Measurements from ENCODE around the gene TPGS2. TPM values are rescaled to one million over a fixed set of nuclear protein-coding genes. Genes with fewer than 3 reads are reported as not detected.

TPGS2 gene
- polyA plus RNA-seq, 1 experiment = 302 TPM

GRCh38 chr18:36812678-36813077 is 16.1 kb downstream of the TPGS2 start:
- DNase-seq (ENCODE audit: low read depth, low spot score) = no peak
- no peak for TF ChIP-seq CTCF (IDR thresholded peaks at IDR 0.05; ENCODE audit: low read depth, low read length)
- Histone ChIP-seq H3K9me3 (ENCODE audit: control insufficient read depth, insufficient read depth, low read length) (no peaks in the 10 kb centered on the region), H3K4me3 (ENCODE audit: low read depth, low read length) (no peak overlapping the region), H3K27ac (ENCODE audit: low read depth, low read length) (no peak overlapping the region), H3K27me3 (ENCODE audit: control insufficient read depth, insufficient read depth, low read length) (no peaks in the 10 kb centered on the region)
- ChIA-PET CTCF (interaction anchor here (1.1 kb wide), 1 partner anchor 794 kb away, joined by 3 read pairs; no protein-coding TSS in a partner anchor), POLR2A (interaction anchor here (0.6 to 1.8 kb wide), 3 partner anchors 16 to 20 kb away, joined by 3 to 12 read pairs (median 4); partner anchors contain the start of genes KIAA1328 and TPGS2)

GRCh38 chr18:36811955-36812354 is 16.8 kb downstream of the TPGS2 start:
- no peak for TF ChIP-seq CTCF (IDR thresholded peaks at IDR 0.05; ENCODE audit: low read depth, low read length)
- ChIA-PET POLR2A (interaction anchor here (1.8 kb wide), 1 partner anchor 16 kb away, joined by 4 read pairs; the partner anchor contains the start of genes KIAA1328 and TPGS2), CTCF (interaction anchor here (1.1 to 2.4 kb wide), 2 partner anchors 125 to 794 kb away, joined by 3 to 17 read pairs; no protein-coding TSS in a partner anchor)
- no peak overlapping the region for H3K4me3 ChIP-seq (ENCODE audit: low read depth, low read length)
- H3K9me3 ChIP-seq (ENCODE audit: control insufficient read depth, insufficient read depth, low read length) = no peaks in the 10 kb centered on the region
- H3K27ac ChIP-seq (ENCODE audit: low read depth, low read length) = no peak overlapping the region
- DNase-seq (ENCODE audit: low read depth, low spot score) = no peak
- no peaks in the 10 kb centered on the region for H3K27me3 ChIP-seq (ENCODE audit: control insufficient read depth, insufficient read depth, low read length)

- POLR2A ChIA-PET = interaction anchor here (0.6 to 1.8 kb wide), 2 partner anchors 17 to 665 kb away, joined by 3 to 4 read pairs; partner anchors contain the start of genes KIAA1328 and TPGS2
- CTCF ChIA-PET = interaction anchor here (1.0 to 2.4 kb wide), 8 partner anchors 8 to 716 kb away, joined by 3 to 17 read pairs (median 4); no protein-coding TSS in a partner anchor
- no peak for DNase-seq (ENCODE audit: low read depth, low spot score)
- Histone ChIP-seq H3K4me3 (ENCODE audit: low read depth, low read length) (no peak overlapping the region), H3K27ac (ENCODE audit: low read depth, low read length) (no peak overlapping the region), H3K9me3 (ENCODE audit: control insufficient read depth, insufficient read depth, low read length) (no peaks in the 10 kb centered on the region), H3K27me3 (ENCODE audit: control insufficient read depth, insufficient read depth, low read length) (no peaks in the 10 kb centered on the region)
- no peak for TF ChIP-seq CTCF (IDR thresholded peaks at IDR 0.05; ENCODE audit: low read depth, low read length)
Observed at GRCh38 chr18:36811430-36811829, 17.4 kb downstream of the TPGS2 start.

- Histone ChIP-seq H3K9me3 (ENCODE audit: control insufficient read depth, insufficient read depth, low read length) (no peaks in the 10 kb centered on the region), H3K27me3 (ENCODE audit: control insufficient read depth, insufficient read depth, low read length) (no peaks in the 10 kb centered on the region), H3K4me3 (ENCODE audit: low read depth, low read length) (no peak overlapping the region), H3K27ac (ENCODE audit: low read depth, low read length) (no peak overlapping the region)
- DNase-seq (ENCODE audit: low read depth, low spot score) = no peak
- ChIA-PET CTCF (interaction anchor here (0.7 to 2.9 kb wide), 9 partner anchors 10 to 525 kb away, joined by 3 to 17 read pairs (median 5); no protein-coding TSS in a partner anchor), POLR2A (no interaction called here)
- TF ChIP-seq CTCF (IDR thresholded peaks at IDR 0.05; ENCODE audit: low read depth, low read length) = peak; percentile 82
Observed at GRCh38 chr18:36809590-36810381, 19.0 kb downstream of the TPGS2 start.

- H3K9me3 ChIP-seq (ENCODE audit: control insufficient read depth, insufficient read depth, low read length) = no peaks in the 10 kb centered on the region
- TF ChIP-seq CTCF (IDR thresholded peaks at IDR 0.05; ENCODE audit: low read depth, low read length) = no peak
- ChIA-PET CTCF (interaction anchor here (0.6 to 2.9 kb wide), 9 partner anchors 9 to 509 kb away, joined by 3 to 12 read pairs (median 4); no protein-coding TSS in a partner anchor), POLR2A (no interaction called here)
- no peak for DNase-seq (ENCODE audit: low read depth, low spot score)
- H3K27ac ChIP-seq (ENCODE audit: low read depth, low read length) = peak overlapping the region; percentile 54
- H3K27me3 ChIP-seq (ENCODE audit: control insufficient read depth, insufficient read depth, low read length) = no peaks in the 10 kb centered on the region
- H3K4me3 ChIP-seq (ENCODE audit: low read depth, low read length) = no peak overlapping the region
Observed at GRCh38 chr18:36808681-36809080, 20.1 kb downstream of the TPGS2 start.
